Measurements from ENCODE around the gene DYSF.
A peak's percentile ranks its signal among the peaks of the same experiment; 100 is the strongest.

DYSF gene

GRCh38 chr2:71547616-71548285, 94.4 kb downstream of the DYSF start:
- Histone ChIP-seq H3K4me1 (ENCODE audit: low read length) (no peaks in the 10 kb centered on the region), H4K20me1 (ENCODE audit: insufficient read depth, low read length) (no peaks in the 10 kb centered on the region), H3K9me2 (replicated peaks; ENCODE audit: insufficient read depth, low read length) (no peaks in the 10 kb centered on the region), H3K4me2 (ENCODE audit: low read depth, low read length) (no peak overlapping the region), H3K9me3 (replicated peaks; ENCODE audit: insufficient read depth, low read length) (no peaks in the 10 kb centered on the region), H3K27ac (ENCODE audit: low read length) (no peak overlapping the region), H3F3A (ENCODE audit: insufficient read depth, low read length) (no peaks in the 10 kb centered on the region), H3K27me3 (replicated peaks; ENCODE audit: insufficient read depth, low read length) (peaks cover 9% of the 10 kb centered on the region; the same call in 1 of the 2 replicates), H2AFZ (ENCODE audit: low read length) (no peak overlapping the region), H3K4me3 (ENCODE audit: low read length) (no peak overlapping the region), H3K9ac (ENCODE audit: low read length) (no peak overlapping the region), H3K79me2 (ENCODE audit: low read length) (no peaks in the 10 kb centered on the region), H3K36me3 (replicated peaks; ENCODE audit: insufficient read depth, low read length) (no peaks in the 10 kb centered on the region)
- TF ChIP-seq EZH2phosphoT487 (IDR thresholded peaks at IDR 0.05; ENCODE audit: low read length) = no peak
- TF ChIP-seq EZH2 (optimal IDR thresholded peaks at IDR 0.05; ENCODE audit: low read depth, low read length) = no peak
- TF ChIP-seq CTCF (IDR thresholded peaks at IDR 0.05; ENCODE audit: low read length) = no peak
- no peak for DNase-seq

GRCh38 chr2:71548646-71549425, 95.5 kb downstream of the DYSF start:
- Histone ChIP-seq H3K27me3 (replicated peaks; ENCODE audit: insufficient read depth, low read length) (peaks cover 9% of the 10 kb centered on the region; the same call in 1 of the 2 replicates), H3K9ac (ENCODE audit: low read length) (no peak overlapping the region), H3K4me2 (ENCODE audit: low read depth, low read length) (no peak overlapping the region), H3K27ac (ENCODE audit: low read length) (no peak overlapping the region), H3F3A (ENCODE audit: insufficient read depth, low read length) (no peaks in the 10 kb centered on the region), H4K20me1 (ENCODE audit: insufficient read depth, low read length) (no peaks in the 10 kb centered on the region), H3K4me1 (ENCODE audit: low read length) (no peaks in the 10 kb centered on the region), H3K79me2 (ENCODE audit: low read length) (no peaks in the 10 kb centered on the region), H2AFZ (ENCODE audit: low read length) (no peak overlapping the region), H3K36me3 (replicated peaks; ENCODE audit: insufficient read depth, low read length) (no peaks in the 10 kb centered on the region), H3K9me3 (replicated peaks; ENCODE audit: insufficient read depth, low read length) (no peaks in the 10 kb centered on the region), H3K9me2 (replicated peaks; ENCODE audit: insufficient read depth, low read length) (no peaks in the 10 kb centered on the region), H3K4me3 (ENCODE audit: low read length) (no peak overlapping the region)
- DNase-seq = peak; percentile 60
- TF ChIP-seq CTCF (IDR thresholded peaks at IDR 0.05; ENCODE audit: low read length) = peak; percentile 75
- no peak for TF ChIP-seq EZH2 (optimal IDR thresholded peaks at IDR 0.05; ENCODE audit: low read depth, low read length)
- TF ChIP-seq EZH2phosphoT487 (IDR thresholded peaks at IDR 0.05; ENCODE audit: low read length) = no peak

- Histone ChIP-seq H3K27me3 (replicated peaks; ENCODE audit: insufficient read depth, low read length) (peaks cover 9% of the 10 kb centered on the region; the same call in 1 of the 2 replicates), H3K27ac (ENCODE audit: low read length) (no peak overlapping the region), H3K36me3 (replicated peaks; ENCODE audit: insufficient read depth, low read length) (no peaks in the 10 kb centered on the region), H2AFZ (ENCODE audit: low read length) (no peak overlapping the region), H3F3A (ENCODE audit: insufficient read depth, low read length) (no peaks in the 10 kb centered on the region), H3K9ac (ENCODE audit: low read length) (no peak overlapping the region), H3K4me1 (ENCODE audit: low read length) (no peaks in the 10 kb centered on the region), H3K9me2 (replicated peaks; ENCODE audit: insufficient read depth, low read length) (no peaks in the 10 kb centered on the region), H3K9me3 (replicated peaks; ENCODE audit: insufficient read depth, low read length) (no peaks in the 10 kb centered on the region), H3K79me2 (ENCODE audit: low read length) (no peaks in the 10 kb centered on the region), H3K4me2 (ENCODE audit: low read depth, low read length) (no peak overlapping the region), H4K20me1 (ENCODE audit: insufficient read depth, low read length) (no peaks in the 10 kb centered on the region), H3K4me3 (ENCODE audit: low read length) (no peak overlapping the region)
- TF ChIP-seq EZH2 (optimal IDR thresholded peaks at IDR 0.05; ENCODE audit: low read depth, low read length) (no peak), CTCF (IDR thresholded peaks at IDR 0.05; ENCODE audit: low read length) (no peak), EZH2phosphoT487 (IDR thresholded peaks at IDR 0.05; ENCODE audit: low read length) (no peak)
- DNase-seq = no peak
Measured at GRCh38 chr2:71550801-71551630, 97.7 kb downstream of the DYSF start.
